HG02970 (cell line): ENCODE data around the gene RIPOR2.
"Not testable (repeated sequence)": the region's sequence is repeated elsewhere in the genome, so short reads cannot be mapped to it uniquely, and the experiment has no call there.

Experiments used
- ATAC-seq: cut with Tn5 transposase; IDR thresholded peaks from one replicate; pipeline ENCODE4 v1.9.1; 2021; ENCODE audit warnings: mild to moderate bottlenecking, moderate library complexity, moderate number of reproducible peaks; ENCODE audit not compliant: unreplicated experiment, low FRiP score

The RIPOR2 gene

DNA sequence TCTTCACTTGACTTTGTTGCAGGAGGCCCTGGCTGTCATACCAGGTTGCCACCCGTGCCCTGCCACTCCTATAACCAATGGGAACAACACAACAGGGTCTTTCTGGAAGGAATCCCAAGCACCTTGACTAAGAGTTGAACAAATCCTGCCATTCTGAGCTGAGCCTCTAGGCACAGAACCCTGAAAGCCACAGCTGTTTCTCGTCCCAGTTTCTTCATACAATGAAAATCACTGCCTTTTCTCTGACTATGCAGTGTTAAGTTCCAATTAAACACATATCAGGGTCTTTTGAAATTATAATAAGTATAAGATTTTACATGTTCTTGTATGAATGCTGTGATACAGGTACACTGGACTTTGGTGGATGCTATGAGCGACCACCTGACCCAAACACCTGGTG lies 54.4 kb downstream of the RIPOR2 start:
- no peak for ATAC-seq

DNA sequence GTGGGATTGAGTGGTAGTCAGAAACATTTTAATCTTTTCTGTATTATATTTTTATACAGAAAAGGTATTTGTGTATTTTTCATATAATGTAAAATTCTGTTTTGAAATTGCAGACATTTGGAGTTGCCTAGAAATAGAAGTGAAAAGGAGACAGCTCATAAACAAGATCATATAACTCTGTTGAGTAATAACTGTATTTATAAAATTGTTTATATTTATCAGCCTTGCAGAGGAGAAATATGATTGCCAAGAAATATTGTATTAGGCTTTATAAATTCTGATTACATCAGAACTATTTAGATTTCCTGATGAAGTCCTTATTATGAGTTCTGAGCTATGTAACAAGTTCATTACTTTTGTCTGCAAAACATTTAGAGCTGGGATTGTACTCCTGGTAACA lies 55.3 kb downstream of the RIPOR2 start:
- ATAC-seq: no peak

DNA sequence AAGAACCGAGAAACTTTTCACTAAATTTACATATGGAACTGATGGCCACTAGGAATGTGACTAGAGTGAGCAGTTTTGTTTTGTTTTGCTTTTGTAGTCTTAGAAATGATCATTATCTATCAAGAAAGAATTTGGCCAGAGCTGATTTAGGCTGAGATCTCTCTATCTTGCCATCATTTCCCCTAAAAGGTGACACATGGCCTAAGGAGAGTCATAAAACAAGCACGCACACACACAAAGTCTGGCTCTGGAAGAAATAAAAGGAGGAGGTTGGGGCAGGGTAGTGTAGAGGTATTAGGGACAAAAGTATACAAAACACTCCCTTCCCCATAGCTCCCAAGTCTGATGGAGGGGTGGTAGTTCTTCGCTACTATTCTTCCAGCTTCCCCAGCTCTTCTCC lies 56.4 kb downstream of the RIPOR2 start:
- ATAC-seq: no peak

DNA sequence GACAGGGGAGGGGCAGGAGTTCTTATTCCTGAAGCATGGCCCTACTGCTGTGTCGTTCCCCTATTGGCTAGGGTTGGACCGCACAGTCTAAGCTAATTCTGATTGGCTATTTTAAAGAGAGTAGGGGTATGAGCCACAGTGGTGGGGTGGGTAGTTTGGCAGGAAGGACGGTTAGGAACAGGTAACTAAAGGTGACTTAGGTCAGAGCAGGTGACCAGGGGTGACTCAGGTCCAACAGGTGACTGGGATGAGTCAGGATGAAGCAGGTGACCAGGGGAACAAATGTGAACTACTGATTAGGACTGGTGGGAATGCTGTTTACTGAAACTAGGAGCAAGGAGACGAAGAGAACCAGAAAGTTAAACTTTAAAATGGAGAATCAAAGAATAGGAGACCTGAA lies 58.0 kb downstream of the RIPOR2 start:
- ATAC-seq: not testable (repeated sequence)

DNA sequence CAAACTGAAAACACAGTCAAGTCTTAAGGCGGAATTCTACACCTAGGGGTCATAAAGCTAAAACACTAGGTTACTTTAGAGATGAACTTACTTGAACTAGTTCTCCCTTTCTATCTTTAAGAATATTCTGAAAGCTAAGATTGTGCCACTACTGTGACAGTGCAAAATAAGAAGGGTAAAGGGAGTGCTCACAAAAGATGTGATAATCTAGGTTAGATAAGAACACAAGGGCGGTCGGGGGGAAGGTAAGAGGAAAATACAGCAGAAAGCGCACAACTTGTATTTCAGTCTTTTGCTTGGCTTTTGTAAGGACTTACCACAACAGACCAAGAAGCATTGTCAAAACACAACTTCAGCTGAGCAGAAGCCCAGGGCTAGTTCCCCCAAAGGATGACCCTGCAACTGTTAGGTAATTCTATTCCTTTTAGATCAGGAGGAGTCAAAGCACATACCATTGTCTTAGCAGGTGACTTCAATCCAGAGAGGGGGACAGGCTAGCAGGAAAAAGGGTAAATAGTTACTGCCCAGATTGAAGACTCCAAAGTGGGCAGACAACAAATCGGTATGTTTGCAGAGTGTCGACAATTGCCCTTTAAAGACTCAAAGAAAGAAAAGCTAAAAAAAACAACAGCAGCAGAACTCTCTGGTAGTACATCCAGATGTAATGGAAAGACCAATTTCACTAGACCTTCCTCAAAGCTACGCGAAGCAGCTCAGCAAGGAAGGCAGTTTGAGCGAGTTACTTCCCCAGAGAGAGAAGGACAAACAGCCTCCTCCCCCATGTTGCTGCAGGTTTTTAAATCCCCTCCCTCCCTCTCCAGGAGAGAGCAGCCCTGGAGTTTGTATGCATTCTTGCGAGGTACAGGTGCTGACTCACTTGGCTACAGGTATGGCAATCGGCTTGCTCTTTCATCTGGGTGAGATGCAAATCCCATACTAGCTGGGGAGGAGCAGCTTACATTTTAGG lies 59.0 kb downstream of the RIPOR2 start:
- no peak for ATAC-seq

DNA sequence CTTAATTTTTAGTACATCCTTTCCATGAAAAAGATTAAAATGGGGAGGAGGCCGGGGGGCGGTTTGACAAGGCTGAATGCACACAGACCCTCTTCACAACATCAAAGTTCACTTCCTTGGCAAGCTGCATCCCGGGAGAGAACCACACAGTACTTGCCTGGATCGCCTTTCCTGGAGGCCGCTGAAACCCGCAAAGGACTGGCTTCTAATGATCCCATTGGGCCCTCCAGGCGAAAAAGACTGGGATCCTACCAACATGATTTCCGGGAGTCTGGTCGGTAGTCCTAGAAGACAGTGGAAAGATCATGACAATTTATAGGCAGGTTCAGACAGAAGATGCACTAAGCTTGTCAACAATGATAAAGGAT lies 60.2 kb downstream of the RIPOR2 start:
- no peak for ATAC-seq

DNA sequence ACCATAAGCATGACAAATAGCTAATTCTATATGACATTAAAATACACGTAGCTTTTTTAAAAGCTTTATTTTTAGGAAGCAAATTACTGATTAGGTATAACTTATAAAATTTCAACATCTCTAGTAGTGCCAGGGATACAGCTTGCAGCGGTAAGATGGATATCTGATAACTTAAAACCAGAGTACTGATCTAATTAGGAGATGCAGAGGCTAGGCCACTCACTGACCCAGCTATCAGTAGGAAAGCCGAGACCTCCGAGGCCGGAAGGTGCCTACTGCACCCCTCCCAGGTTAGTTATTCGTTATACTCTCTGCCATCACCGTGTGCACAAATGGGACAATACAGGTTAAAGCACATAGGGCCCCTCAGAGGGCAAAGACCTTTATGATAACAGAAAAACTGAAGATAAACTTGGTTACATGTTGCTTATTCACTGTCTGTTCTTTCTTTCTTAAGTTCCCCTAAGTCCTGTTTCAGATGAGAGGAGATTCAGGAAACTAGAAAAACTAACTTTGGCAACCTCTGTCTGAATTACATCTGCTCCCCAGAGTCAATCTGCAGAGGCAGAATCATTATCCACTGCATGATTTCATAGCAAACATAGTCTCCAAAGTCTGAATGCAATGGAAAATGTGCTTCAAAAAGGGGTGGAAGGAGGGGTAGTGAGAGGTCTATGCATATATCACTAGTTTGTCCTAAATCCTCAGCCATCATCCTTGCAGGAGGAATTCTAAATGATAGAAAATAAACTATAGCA lies 60.8 kb downstream of the RIPOR2 start:
- no peak for ATAC-seq

DNA sequence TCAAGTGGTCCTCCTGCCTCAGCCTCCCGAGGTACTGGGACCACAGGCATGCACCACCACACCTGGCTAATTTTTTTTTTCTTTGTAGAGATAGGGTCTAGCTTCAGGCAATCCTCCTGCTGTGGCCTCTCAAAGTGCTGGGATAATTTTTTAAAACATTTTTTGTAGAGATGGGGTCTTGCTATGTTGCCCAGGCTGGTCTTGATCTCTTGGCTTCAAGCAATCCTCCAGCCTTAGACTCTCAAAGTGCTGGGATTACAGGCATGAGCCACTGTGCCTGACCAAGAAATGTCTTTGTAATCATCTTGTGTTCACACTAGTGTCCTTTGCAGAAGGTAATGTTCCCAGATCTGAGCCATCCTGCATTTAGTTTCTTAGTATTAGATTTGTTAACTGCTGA lies 61.6 kb downstream of the RIPOR2 start:
- ATAC-seq: no peak

DNA sequence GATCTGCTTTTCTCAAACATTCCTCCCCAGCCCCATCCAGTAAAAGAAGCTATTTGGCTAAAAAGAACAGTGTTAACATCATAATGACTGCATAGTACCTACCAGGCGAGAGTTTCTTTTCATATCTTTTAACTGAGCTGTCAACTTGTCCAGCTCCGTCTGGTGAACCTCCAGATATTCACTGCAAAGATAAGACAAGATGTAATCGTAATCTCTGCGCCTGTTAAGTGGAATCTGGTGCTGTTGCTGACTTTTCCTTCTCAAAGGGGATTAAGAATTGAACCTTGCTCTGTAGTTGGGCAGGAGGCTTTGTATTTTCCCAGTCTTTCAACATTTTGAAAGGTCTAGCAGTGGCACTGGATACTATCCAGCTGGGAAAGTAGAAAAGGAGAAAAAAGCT lies 63.0 kb downstream of the RIPOR2 start:
- ATAC-seq: no peak

DNA sequence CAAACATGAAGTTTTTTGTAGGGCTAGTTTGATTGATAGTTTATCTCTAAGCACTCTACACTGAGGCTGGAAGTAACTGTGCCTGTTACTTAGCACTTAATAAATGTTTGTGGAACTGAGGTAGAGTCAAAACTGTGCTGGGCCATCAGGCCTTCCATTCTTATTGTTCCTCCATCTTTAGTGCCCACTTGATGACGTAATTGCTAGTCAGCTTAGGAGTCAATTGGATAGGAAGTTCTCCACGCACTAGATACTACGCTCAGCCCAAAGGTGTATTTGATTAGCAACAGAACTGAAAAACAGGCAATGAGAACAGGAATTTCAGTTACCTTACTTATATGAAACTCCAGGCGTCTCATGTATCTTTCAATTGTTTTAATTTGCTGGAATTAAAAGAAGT lies 67.0 kb downstream of the RIPOR2 start:
- ATAC-seq: no peak

DNA sequence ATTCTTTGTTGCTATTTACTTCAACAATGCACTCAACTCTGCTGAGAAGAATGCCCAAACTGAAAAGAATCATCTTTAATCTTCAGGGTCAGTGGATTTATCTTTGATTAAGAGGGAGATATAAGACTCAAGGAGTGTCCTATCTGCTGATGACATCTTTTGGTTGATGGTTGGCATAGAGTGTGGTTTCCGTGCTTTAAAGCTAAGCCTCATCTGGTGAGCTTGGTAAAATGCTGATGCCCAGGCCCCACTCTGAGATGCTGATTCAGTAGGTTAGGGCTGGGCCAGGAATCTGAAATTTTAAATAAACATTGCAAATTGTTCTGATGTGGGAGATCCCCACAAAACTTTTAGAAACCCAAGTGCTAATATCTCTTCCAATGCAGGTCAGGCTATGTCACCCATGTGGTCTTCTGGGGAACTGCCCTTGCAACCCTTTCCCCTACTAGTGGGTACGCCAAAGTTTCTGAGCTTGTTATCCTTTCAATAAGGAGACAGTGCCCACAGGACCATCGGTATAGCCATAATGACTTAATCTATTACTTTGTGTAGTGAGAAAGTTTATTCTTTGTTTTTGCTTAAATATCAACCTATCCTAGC lies 68.6 kb downstream of the RIPOR2 start:
- no peak for ATAC-seq

DNA sequence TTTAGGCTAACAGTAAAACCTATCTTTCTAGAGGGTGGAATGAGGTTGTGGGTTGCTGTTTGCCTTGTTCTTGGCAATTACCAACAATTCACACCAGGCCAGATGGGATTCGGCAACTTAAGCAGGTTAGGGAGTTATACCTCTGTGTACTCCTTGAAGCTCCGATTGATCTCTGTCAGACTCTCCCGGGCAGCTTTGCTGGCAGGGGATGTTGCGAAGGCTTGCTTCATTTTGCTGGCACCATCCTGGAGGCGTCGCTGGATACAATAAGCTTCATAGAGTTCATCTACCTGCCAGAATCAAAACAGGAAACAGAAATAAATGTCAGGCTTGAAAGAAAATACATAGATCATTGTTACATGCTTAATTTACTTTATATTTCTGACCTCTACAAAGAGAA lies 70.6 kb downstream of the RIPOR2 start:
- no peak for ATAC-seq

DNA sequence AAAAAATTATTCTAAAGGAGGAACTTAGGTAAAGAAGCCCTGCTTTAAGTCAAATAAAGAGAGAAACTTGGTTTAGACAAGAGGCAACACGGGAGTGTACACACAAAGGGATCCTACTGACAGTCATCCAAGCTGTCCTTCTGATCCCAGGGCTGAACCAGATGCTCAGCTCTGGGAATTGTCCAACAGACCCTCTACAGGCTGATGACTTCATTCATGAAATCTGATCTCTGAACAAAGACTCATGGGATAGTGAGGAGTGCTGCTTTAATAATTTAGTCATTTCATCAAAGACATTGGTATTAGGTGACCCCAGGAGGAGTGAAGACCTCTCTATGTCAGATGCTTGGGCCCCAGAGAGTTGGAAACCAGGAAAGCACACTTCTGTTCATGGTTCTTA lies 71.4 kb downstream of the RIPOR2 start:
- ATAC-seq: no peak

DNA sequence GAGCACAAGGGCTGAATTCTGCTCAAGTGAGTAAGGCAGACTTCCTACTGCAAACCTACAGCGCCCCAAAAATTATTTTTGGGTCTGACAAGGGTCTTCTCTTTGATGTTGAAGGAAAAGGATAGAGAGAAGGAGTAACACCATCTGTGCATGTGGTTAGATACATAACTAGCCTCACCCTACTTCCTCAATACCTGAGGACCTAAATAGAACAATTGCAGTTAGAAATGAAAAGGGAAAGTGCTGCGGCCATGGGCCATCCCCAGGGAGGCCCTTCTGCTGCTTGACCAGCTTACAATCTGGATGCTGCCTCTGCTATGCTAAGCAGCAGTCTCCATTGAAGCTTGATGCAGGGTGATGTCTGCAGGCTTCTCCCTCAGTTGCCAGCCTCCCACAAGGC lies 73.8 kb downstream of the RIPOR2 start:
- no peak for ATAC-seq

DNA sequence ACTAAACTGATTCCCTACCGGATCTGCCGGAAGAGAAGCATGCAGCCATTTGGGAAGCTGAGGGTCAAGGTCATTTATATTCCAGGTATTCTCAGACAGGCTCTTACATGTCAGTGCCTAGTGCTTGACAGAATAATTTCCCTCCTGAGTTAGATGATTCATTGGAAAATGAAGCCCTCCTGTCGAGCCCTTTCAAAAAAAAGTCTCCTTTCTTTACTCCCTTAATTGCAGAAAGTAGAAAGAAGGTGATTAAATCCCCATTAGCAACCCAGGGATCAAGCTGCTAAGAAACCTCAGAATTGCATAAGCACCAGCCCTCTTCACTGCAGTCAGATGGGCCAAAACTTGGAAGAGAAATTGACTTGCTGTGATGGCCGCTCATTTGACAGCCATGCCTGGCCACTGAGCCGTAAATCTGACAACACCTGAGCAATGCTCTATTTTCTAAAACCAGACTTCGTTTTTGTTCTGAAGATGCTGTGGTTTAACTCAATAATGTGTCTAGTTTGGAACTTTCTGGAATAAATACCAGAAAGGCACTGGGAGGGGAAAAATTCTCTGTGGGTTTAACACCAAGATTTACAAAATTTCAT lies 76.1 kb downstream of the RIPOR2 start:
- no peak for ATAC-seq

DNA sequence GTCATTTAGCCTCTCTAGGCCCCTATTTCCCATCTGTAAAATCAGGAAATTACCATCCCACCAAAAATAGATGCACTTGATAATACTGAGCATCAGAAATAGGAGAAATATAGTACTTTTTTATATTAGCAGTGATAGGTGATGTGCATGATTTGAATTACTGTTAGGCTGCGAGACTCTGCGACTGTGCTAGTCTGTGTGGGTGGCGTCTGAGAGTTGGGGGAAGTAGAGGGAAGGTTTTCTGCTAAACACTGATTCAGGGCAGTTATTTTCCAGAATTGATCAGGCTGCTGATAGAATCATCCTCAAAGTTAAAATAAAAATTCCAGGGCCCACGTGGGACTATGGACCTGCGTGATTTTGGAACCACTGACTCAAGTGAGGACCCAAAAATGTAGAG lies 76.6 kb downstream of the RIPOR2 start:
- ATAC-seq: no peak

DNA sequence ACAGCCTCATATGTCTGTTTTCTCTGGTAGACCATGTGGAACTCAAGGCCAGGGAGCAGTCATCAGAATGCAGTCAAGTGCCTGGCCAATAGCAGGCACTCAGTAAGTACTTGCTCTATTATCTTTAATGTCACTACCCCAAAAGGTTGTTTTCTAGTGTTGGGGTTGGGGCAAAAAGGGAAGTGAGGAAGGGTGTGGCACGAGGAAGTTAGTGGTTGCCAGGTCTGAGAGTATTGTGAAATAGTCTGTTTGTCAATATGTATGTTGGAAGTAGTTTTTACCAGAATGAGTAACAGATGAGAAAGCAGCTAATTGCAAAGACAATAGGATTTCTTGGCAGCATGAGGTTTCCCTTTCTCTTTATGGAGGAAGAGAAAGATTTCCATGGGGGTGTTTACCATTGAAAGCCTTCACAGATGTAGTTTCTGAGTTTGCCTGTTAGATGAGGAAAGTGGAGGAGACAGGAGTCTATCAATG lies 77.5 kb downstream of the RIPOR2 start:
- no peak for ATAC-seq

DNA sequence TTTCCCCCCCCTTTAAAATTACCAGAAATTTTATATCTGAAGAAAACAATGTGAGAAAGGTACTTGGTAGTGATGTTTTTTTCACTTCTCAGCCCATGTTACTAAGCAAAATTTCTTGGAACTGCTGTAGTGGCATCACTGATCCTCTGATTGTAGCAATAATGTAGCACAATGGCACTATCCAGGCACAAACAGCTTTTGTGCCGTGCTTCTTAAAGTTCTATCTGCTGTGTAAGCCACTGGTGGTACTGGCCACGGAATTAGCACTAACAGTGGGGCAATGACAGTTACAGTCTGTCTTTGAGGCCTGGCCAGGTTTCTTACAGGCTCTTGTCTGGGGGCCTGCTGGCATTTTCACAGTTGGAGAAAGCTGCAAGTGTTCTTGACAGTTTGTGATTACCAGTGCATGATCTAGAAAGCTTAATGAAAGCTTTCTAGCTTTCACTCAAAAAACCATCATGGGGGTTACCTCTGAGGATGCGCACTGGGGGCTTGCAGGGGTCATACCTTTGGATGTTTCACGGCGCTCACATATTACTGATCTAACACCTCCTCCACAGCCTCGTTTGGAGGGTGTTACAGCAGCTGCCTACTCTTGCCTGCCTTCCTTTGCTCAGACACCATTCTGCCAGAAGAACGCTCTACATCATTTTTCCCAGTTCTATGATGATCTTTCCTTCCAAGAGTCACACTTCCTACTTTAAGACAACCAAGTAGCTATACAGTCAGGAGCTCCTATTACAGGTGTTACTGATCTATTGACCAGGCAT lies 78.7 kb downstream of the RIPOR2 start:
- no peak for ATAC-seq

DNA sequence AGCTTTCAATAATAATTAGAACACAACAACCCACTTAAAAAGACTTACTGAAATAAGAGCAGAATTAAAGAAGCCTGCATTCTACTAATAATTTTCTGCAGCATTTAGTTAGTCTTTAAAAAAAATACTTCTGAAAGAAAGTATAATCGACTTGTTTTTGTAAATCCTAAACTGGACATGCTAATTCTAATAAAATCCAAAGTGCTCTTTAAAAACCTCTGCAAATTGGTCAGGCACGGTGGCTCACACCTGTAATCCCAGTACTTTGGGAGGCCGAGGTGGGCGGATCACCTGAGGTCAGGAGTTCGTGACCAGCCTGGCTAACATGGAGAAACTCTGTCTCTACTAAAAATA lies 79.5 kb downstream of the RIPOR2 start:
- no peak for ATAC-seq
